RPMI7951 (cell line): Measurements from ENCODE around the gene SCUBE2. TPM values are rescaled to one million over a fixed set of nuclear protein-coding genes. Genes with fewer than 3 reads are reported as not detected.
"Not testable (repeated sequence)": the region's sequence is repeated elsewhere in the genome, so short reads cannot be mapped to it uniquely, and the experiment has no call there.

ENCODE experiments used
- DNase-seq: peaks from one replicate; pipeline ENCODE4 v3.0.0-alpha.2; 2012; ENCODE audit warnings: low read depth
- total RNA-seq: library from RNA; depleted of rRNA; stranded (reverse); fragments of >200 nt; shearing (Covaris generic); gene quantifications from 2 replicates; pipeline ENCODE4 v1.2.3, GENCODE V29; 2014

The SCUBE2 gene
- total RNA-seq, 1 experiment from 2014 or later: 0.36 TPM

DNA sequence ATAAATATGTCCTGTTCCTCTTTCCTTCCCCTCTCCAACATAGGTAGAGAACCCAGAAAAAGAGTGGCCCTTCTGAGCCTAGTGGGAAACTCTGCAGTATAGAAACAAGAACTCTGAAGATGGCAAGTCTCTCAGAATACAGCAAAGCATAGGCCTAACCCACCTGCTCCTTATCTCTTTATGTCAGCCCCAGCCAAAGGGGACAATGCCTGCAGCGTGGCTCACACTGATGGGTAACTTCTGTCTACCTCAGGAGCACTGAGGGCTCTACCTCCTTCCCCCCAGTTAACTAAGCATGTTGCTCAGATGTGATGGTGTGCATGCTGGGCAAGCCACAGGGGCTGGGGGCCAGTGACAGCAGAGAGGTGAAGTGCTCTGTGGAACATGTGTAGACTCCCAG is 82.7 kb downstream of the SCUBE2 start:
- no peak for DNase-seq

GRCh38 chr11:9008011-9008550 is 83.3 kb downstream of the SCUBE2 start:
- no peak for DNase-seq

DNA sequence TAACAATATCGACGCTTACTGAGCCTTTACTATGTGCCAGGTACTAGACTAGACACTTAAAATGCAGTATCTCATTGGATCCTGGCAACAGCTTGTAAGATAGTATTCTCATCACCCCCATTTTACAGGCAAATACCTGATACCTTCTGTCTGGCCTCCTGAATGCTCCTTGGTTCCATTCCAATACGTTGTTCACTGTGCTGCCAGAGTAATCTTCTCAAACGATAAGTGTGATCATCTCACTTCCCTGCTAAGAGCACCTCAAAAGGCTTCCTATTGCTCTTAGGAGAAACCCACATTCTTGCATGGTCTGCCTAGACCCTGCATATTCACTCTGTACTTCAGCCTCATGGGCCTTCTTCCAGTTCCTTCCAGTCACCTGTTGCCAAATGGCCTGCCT is 86.3 kb downstream of the SCUBE2 start:
- DNase-seq: no peak

DNA sequence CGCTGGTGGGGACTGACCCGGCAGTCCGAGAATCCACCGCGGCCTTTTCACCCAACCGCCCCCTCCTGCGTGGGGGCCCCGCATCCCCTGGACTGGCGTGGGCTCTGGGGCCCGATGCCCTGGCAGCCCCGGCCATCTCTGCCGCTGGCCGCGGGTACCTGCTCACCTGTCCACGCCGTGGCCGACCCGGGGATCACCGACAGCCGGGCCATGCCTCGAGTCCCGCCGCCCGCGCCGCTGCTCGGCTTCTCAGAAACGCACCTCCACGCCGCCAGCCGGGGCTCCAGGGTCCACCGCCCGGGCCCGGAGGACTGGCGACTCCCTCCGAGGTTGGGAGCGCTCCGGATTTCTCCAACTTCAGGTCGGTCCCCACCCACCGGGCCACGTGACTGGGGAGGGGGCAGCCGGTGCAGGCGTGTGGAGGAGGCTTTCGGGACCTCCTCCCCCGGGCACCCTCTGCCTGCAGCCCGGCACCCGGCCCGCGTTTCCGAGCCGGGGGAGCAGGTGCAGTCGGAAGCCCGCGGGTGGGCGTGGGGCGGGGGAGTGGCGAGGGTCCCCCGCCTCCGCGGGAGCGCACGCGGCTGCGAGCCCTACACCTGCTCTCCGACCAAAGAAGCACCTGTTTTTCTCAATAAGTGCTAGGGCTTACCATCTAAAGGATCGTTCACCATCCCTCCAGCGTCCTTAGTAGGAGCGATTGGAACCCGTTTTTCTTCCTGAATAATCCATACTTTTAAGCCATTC is 87.0 kb downstream of the SCUBE2 start:
- no peak for DNase-seq

GRCh38 chr11:9003573-9004182 is 87.7 kb downstream of the SCUBE2 start, which contains the start of gene NRIP3:
Gene NRIP3 (minus strand): TSS chr11:9004001. CDS start chr11:9003935, 66 bp downstream.
- peak; percentile 69 for DNase-seq

DNA sequence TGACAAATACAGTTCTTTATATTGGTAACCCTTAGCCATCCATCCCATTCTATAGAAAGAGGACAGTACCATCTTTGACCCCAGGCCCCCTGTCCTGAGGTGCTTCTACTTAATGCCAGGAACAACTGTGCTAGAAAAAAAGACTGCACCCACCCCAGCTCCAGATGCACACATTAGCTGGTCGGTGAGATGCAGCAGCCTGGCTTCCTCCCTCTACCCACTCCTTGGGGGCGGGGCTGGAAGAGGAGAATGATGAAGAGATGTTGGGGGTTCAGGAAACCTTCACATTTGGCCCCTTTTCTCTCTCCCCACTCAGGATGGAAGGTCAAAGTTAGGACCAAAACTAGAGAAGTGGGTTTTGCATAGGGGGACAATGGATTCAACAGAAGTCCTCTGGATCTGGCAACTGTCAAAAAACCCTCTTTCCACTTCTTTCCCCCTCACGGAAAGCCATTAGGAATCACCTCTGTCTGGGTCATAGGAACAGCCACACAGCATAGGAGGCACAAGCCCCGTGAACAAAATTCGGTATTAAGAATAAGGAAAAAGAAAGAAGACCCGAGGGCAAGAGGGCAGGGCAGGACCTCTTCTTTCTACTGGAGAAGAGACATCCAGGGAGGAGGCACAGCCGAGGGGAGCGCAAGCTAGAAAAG is 88.4 kb downstream of the SCUBE2 start:
- DNase-seq: no peak

DNA sequence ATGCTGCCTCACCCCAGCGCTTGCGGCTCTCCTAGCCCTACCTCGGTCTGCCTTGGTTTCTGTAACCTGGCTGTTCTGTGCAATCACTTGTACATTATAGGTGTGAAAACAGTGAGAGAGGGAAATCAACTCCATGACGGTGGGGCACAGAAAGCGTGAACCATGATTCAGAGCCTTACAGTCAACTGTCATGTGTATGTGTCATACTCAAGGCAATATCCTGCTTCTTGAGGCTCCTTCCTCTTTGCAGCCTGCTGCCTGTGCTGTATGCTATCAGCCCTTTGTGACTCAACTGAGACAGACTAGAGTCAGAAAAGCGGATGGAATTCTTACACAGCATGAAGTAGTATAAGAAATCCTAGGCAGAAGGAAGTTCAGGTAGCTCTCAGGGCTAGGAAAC is 89.7 kb downstream of the SCUBE2 start:
- DNase-seq: peak; percentile 82

GRCh38 chr11:8998017-8998416 is 93.4 kb downstream of the SCUBE2 start:
- DNase-seq: no peak

DNA sequence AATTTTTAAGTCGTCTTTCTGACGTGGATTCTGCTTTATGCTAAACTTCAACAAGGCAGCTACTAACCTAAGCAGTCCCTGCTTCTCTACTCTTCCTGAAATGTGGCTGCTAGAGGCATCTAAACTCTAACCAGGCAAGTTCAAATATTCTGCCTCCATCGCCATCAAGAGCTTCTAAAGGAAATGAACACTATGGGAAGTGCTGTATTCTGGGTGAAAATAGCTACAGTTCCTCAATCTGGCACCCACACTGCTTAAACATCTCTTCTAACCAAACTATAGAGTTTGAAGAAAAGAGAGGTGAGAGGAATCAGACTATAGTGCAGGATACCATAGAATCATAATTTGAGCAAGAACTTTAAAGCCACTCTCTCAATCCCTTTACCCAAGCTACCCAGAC is 93.9 kb downstream of the SCUBE2 start:
- no peak for DNase-seq

- peak; percentile 46 for DNase-seq
These were observed 101.9 kb downstream of the SCUBE2 start for GRCh38 chr11:8989453-8989852.

- peak; percentile 23 for DNase-seq
These were observed 102.8 kb downstream of the SCUBE2 start for GRCh38 chr11:8988329-8989234.

GRCh38 chr11:8987446-8987845 is 104.0 kb downstream of the SCUBE2 start:
- no peak for DNase-seq

DNA sequence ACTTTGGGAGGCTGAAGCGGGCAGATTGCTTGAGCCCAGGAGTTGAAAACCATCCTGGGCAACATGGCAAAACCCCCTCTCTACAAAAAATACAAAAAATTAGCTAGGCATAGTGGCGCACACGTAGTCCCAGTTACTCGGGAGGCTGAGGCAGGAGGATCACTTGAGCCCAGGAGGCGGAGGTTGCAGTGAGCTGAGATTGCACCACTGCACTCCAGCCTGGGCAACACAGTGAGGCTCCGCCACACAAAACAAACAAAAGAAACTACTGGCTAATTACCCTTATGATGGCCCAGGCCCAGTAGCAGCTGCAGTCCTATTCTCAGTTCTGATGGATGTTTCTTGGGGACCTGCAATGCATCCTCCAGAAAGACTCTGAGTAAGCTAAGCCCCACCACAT is 104.6 kb downstream of the SCUBE2 start:
- not testable (repeated sequence) for DNase-seq

DNA sequence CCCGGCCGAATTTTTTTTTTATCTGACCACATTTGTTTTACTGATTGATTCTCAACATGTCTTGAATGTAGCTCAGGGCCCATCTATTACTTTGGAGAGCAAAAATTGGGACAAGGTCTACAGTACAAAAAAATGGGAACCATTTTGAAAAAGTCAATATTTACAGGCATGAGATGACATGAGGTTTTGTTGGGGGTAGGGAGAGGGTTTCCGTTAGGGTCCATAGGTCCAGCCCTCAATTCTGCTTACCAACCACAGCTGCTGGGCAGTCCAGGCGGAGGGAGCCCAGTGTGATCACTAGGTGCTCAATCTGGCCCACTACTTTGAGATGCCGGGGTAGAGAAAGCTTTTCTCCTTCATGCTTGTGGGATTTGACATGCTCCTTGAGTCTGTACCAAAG is 105.9 kb downstream of the SCUBE2 start:
- no peak for DNase-seq

DNA sequence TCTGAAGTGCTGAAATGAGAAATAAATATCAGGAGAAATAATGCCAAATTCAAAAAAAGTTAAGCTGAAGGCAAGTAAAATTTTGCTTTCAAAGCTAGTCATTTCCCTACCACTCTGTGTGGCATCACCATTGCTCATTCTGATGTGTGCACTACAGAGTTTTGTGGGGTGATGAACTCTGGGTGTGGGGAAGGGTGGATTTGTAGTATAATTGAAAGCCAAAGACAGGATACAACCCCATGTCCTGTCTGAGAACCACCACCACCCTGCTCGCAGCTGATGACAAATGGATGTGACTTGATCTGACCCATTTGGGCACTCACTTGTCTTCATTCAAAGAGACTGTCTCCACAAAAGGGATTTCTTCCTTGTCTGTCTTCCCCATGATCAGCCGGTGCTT is 107.8 kb downstream of the SCUBE2 start:
- no peak for DNase-seq

- no peak for DNase-seq
These were observed 110.9 kb downstream of the SCUBE2 start for GRCh38 chr11:8980485-8980884.

DNA sequence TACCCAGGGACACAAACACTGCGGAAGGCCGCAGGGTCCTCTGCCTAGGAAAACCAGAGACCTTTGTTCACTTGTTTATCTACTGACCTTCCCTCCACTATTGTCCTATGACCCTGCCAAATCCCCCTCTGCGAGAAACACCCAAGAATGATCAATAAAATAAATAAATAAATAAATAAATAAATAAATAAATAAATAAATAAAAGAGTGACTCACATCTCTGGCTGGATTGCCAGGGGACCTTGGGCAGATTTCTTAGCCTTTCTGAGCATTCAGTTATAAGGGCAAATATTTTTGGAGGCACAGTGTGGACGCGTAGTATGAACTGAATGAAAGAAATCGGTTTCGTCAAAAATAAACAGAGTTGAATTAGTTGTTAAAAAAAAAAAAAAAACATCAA is 112.0 kb downstream of the SCUBE2 start:
- not testable (repeated sequence) for DNase-seq

- no peak for DNase-seq
These were observed 118.3 kb downstream of the SCUBE2 start for GRCh38 chr11:8973121-8973520.

GRCh38 chr11:8971924-8972316 is 119.5 kb downstream of the SCUBE2 start:
- DNase-seq: no peak

GRCh38 chr11:8971196-8971923 is 120.0 kb downstream of the SCUBE2 start:
- DNase-seq: no peak
